Glutamatergic neuron (in vitro differentiated cells): ENCODE data around the gene HGS. TPM values are rescaled to one million over a fixed set of nuclear protein-coding genes. Genes with fewer than 3 reads are reported as not detected.

ENCODE experiments used
- DNase-seq: peaks from one replicate; pipeline ENCODE4 v3.0.0; 2022
- H3K27ac Mint-ChIP-seq: one replicate; pipeline ENCODE4 v1.8.0; 2020; ENCODE audit warnings: mild to moderate bottlenecking, mixed read lengths, inconsistent platforms; ENCODE audit not compliant: unreplicated experiment
- H3K27me3 Mint-ChIP-seq: one replicate; pipeline ENCODE4 v1.8.0; 2020; ENCODE audit warnings: mild to moderate bottlenecking, moderate library complexity, mixed read lengths, inconsistent platforms; ENCODE audit not compliant: unreplicated experiment
- H3K36me3 Mint-ChIP-seq: one replicate; pipeline ENCODE4 v1.8.0; 2020; ENCODE audit warnings: mild to moderate bottlenecking, mixed read lengths, inconsistent platforms; ENCODE audit not compliant: unreplicated experiment
- H3K4me1 Mint-ChIP-seq: one replicate; pipeline ENCODE4 v1.8.0; 2020; ENCODE audit warnings: mild to moderate bottlenecking, low read depth, mixed read lengths, inconsistent platforms; ENCODE audit not compliant: unreplicated experiment
- H3K4me3 Mint-ChIP-seq: one replicate; pipeline ENCODE4 v1.8.0; 2020; ENCODE audit warnings: mild to moderate bottlenecking, mixed read lengths, inconsistent platforms; ENCODE audit not compliant: unreplicated experiment
- H3K9me3 Mint-ChIP-seq: one replicate; pipeline ENCODE4 v1.8.0; 2020; ENCODE audit warnings: mild to moderate bottlenecking, moderate library complexity, mixed read lengths, inconsistent platforms; ENCODE audit not compliant: unreplicated experiment
- total RNA-seq: library from RNA; stranded (reverse); fragmentation: NEBNext Ultra II Directional; extraction: Animal tissue kit (Norgen Biotek cat#: 25700); gene quantifications from one replicate; pipeline ENCODE4 v1.2.1, GENCODE V29; 2021; ENCODE audit not compliant: unreplicated experiment
- TF ChIP-seq, protein P1 (sequence below): fragments of 200-600 bp; sonication (generic); IDR thresholded peaks from one replicate; pipeline ENCODE4 v1.5.0; 2021; ENCODE audit not compliant: partially characterized antibody, unreplicated experiment

HGS gene
- total RNA-seq, 1 donor from 2014 or later = 167 TPM

- H3K36me3 Mint-ChIP-seq = no peaks in the 10 kb centered on the region
- no peak overlapping the region for H3K4me3 Mint-ChIP-seq
- peaks cover 7% of the 10 kb centered on the region for H3K27me3 Mint-ChIP-seq
- H3K4me1 Mint-ChIP-seq = peaks cover 5% of the 10 kb centered on the region
- peaks cover 6% of the 10 kb centered on the region for H3K9me3 Mint-ChIP-seq
- no peak overlapping the region for H3K27ac Mint-ChIP-seq
- TF ChIP-seq, protein P1, sequence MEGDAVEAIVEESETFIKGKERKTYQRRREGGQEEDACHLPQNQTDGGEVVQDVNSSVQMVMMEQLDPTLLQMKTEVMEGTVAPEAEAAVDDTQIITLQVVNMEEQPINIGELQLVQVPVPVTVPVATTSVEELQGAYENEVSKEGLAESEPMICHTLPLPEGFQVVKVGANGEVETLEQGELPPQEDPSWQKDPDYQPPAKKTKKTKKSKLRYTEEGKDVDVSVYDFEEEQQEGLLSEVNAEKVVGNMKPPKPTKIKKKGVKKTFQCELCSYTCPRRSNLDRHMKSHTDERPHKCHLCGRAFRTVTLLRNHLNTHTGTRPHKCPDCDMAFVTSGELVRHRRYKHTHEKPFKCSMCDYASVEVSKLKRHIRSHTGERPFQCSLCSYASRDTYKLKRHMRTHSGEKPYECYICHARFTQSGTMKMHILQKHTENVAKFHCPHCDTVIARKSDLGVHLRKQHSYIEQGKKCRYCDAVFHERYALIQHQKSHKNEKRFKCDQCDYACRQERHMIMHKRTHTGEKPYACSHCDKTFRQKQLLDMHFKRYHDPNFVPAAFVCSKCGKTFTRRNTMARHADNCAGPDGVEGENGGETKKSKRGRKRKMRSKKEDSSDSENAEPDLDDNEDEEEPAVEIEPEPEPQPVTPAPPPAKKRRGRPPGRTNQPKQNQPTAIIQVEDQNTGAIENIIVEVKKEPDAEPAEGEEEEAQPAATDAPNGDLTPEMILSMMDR = no peak
- no peak for DNase-seq
These were observed 41.6 kb downstream of the HGS start for GRCh38 chr17:81725439-81725838.

- no peak overlapping the region for H3K27ac Mint-ChIP-seq
- peaks cover 6% of the 10 kb centered on the region for H3K9me3 Mint-ChIP-seq
- H3K4me1 Mint-ChIP-seq = peaks cover 2% of the 10 kb centered on the region
- no peaks in the 10 kb centered on the region for H3K36me3 Mint-ChIP-seq
- no peak for DNase-seq
- no peak overlapping the region for H3K4me3 Mint-ChIP-seq
- peaks cover 7% of the 10 kb centered on the region for H3K27me3 Mint-ChIP-seq
- TF ChIP-seq, protein P1 = no peak
These were observed 42.2 kb downstream of the HGS start for GRCh38 chr17:81726004-81726403.

GRCh38 chr17:81727324-81728031 lies 43.7 kb downstream of the HGS start:
- H3K27ac Mint-ChIP-seq = no peak overlapping the region
- H3K4me3 Mint-ChIP-seq = no peak overlapping the region
- H3K4me1 Mint-ChIP-seq = peaks cover 2% of the 10 kb centered on the region
- DNase-seq = no peak
- TF ChIP-seq, protein P1 = no peak
- H3K27me3 Mint-ChIP-seq = peaks cover 2% of the 10 kb centered on the region
- peaks cover 2% of the 10 kb centered on the region for H3K9me3 Mint-ChIP-seq
- H3K36me3 Mint-ChIP-seq = no peaks in the 10 kb centered on the region

DNA sequence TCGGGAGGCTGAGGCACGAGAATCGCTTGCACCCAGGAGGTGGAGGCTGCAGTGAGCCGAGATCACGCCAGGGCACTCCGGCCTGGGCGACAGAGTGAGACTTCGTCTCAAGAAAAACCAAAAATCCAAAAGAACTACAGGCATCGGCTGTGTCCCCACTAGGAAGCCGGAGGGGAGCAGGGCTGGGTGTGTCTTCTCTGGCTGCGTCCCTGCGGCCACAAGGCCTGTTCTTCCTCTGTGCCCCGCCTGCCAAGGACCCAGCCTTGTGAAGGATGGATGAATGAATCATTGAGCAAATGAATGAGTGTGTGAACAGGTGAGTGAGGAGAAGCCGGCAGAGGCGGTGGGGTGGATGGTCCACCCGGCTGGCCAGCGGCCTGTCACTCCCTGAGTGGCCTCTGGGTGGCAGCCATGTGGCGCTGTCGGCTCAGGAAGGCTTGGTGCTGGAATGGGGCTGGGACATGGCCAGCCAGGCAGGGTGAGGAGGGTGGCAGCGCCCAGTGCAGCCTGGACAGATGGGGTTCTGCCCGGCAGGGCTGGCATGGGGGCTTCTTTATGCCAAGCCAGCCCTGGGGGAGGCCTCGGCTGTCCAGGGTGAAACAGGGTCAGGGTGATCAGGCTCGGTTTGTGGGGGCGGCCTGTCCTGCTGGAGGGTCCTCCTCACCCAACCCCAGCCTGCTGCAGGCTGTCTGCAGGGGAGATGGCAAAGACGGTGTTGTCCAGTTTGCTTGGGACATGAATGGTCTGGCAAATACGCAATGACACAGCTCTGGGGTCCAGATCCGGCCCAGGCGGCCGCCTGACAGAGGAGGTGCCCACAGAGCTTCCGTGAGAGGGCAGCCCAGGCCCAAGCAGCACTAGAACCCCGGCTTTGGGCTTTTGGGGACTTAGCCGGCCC lies 49.9 kb downstream of the HGS start:
- H3K4me1 Mint-ChIP-seq = peaks cover 6% of the 10 kb centered on the region
- H3K36me3 Mint-ChIP-seq = no peaks in the 10 kb centered on the region
- TF ChIP-seq, protein P1 = peak; percentile 89
- H3K27me3 Mint-ChIP-seq = no peaks in the 10 kb centered on the region
- peaks cover 4% of the 10 kb centered on the region for H3K9me3 Mint-ChIP-seq
- H3K27ac Mint-ChIP-seq = peak overlapping the region; percentile 43
- peak; percentile 90 for DNase-seq
- H3K4me3 Mint-ChIP-seq = no peak overlapping the region
